ENCODE data around the gene ZNF221.

GRCh38 chr19:43914051-43914450 lies 37.0 kb upstream of the ZNF221 start:
- TF ChIP-seq CTCF (optimal IDR thresholded peaks at IDR 0.05 in 1 of 3, IDR thresholded peaks at IDR 0.05 in 1 of 3, conservative IDR thresholded peaks at IDR 0.05 in 1 of 3; ENCODE audit: extremely low read depth in 1 of 3, insufficient read depth in 2 of 3, low read length in 3 of 3) = no peak
- TF ChIP-seq EZH2 (IDR thresholded peaks at IDR 0.05; ENCODE audit: low read length) = no peak

All from keratinocyte (primary cell).